PC-3 (cell line): ENCODE results near the gene RCE1. TPM values are rescaled to one million over a fixed set of nuclear protein-coding genes. Genes with fewer than 3 reads are reported as not detected.

Experiments used
- ATAC-seq: fragments of 200-7000 bp; cut with Tn5 transposase; 2 replicates; pipeline ENCODE4 v1.9.1; 2020; ENCODE audit warnings: mild to moderate bottlenecking, moderate library complexity
- BruUV-seq: library from RNA; stranded (reverse); fragments of 400-500 nt; replicated peaks from 2 replicates; lab custom pipeline; 2021; lab: Mats Ljungman, UMichigan
- CTCF ChIA-PET: fragments of 300-600 bp; sonication (Branson Sonifier 250); formaldehyde crosslinking; loops from one replicate; lab custom pipeline; 2022; ENCODE audit warnings: antibody characterized with exemption; lab: Charles Lee
- POLR2A ChIA-PET: fragments of 300-600 bp; sonication (Branson Sonifier 250); formaldehyde crosslinking; loops from one replicate; lab custom pipeline; 2022; ENCODE audit warnings: antibody characterized with exemption; ENCODE audit not compliant: unreplicated experiment; lab: Charles Lee
- DNase-seq: peaks from one replicate; pipeline ENCODE4 v3.0.0-alpha.2; 2015
- H2AFZ ChIP-seq: fragments of 300-600 bp; sonication (generic); 2 replicates; pipeline ENCODE4 v1.6.0; 2016; ENCODE audit warnings: antibody characterized with exemption, low read length
- H3F3A ChIP-seq: fragments of 300-600 bp; sonication (generic); one replicate; pipeline ENCODE4 v1.6.0; 2017; ENCODE audit warnings: antibody characterized with exemption, low read length, control low read depth, mild to moderate bottlenecking; ENCODE audit not compliant: unreplicated experiment
- H3K27ac ChIP-seq: fragments of 300-600 bp; sonication (generic); 2 replicates; pipeline ENCODE4 v1.5.1; 2016; ENCODE audit warnings: mild to moderate bottlenecking, low read length
- H3K27me3 ChIP-seq: fragments of 300-600 bp; sonication (generic); 2 replicates; pipeline ENCODE4 v1.6.1; 2016; ENCODE audit warnings: low read length, mixed read lengths
- H3K36me3 ChIP-seq: fragments of 300-600 bp; sonication (generic); 2 replicates; pipeline ENCODE4 v1.6.1; 2016; ENCODE audit warnings: low read depth, mixed run types, low read length, mixed read lengths
- H3K4me1 ChIP-seq: fragments of 300-600 bp; sonication (generic); 2 replicates; pipeline ENCODE4 v1.5.1; 2016; ENCODE audit warnings: low read length; ENCODE audit not compliant: insufficient read depth
- H3K4me2 ChIP-seq: fragments of 300-600 bp; sonication (generic); 2 replicates; pipeline ENCODE4 v1.6.0; 2016; ENCODE audit warnings: low read length
- H3K4me3 ChIP-seq: fragments of 300-600 bp; sonication (generic); 2 replicates; pipeline ENCODE4 v1.5.1; 2016; ENCODE audit warnings: mild to moderate bottlenecking, low read length, mixed read lengths
- H3K79me2 ChIP-seq: fragments of 300-600 bp; sonication (generic); 2 replicates; pipeline ENCODE4 v1.6.1; 2017; ENCODE audit warnings: low read length, mixed read lengths
- H3K9ac ChIP-seq: fragments of 300-600 bp; sonication (generic); 2 replicates; pipeline ENCODE4 v1.6.0; 2016; ENCODE audit warnings: mild to moderate bottlenecking, low read length
- H3K9me2 ChIP-seq: fragments of 300-600 bp; sonication (generic); replicated peaks from 2 replicates; pipeline ENCODE4 v1.6.1; 2016; ENCODE audit warnings: mixed run types, low read length, mixed read lengths
- H3K9me3 ChIP-seq: fragments of 300-600 bp; sonication (generic); 2 replicates; pipeline ENCODE4 v1.6.1; 2016; ENCODE audit warnings: low read length, mixed read lengths
- H4K20me1 ChIP-seq: fragments of 300-600 bp; sonication (generic); 2 replicates; pipeline ENCODE4 v1.6.1; 2016; ENCODE audit warnings: low read length, mixed read lengths
- EZH2 ChIP-seq: fragments of 300-600 bp; sonication (generic); IDR thresholded peaks from one replicate; pipeline ENCODE4 v1.6.1; 2017; ENCODE audit warnings: antibody characterized with exemption, mild to moderate bottlenecking, low read length; ENCODE audit not compliant: unreplicated experiment
- EZH2phosphoT487 ChIP-seq: fragments of 300-600 bp; sonication (generic); IDR thresholded peaks from 2 replicates; pipeline ENCODE4 v1.6.1; 2018; ENCODE audit warnings: mild to moderate bottlenecking, antibody characterized with exemption, low read length, borderline replicate concordance
- intact Hi-C: fragments of 100-400 bp; cut with micrococcal nuclease; formaldehyde crosslinking; loops from 2 replicates; pipeline ENCODE4 v1.9.0; 2023
- total RNA-seq: library from RNA; depleted of rRNA; stranded (reverse); fragments of >200 nt; gene quantifications from 2 replicates; pipeline ENCODE4 v1.2.3, GENCODE V29; 2014
- TF ChIP-seq, protein P1 (sequence below): fragments of 300-600 bp; sonication (generic); conservative IDR thresholded peaks from 2 replicates; pipeline ENCODE4 v1.5.1; 2017; ENCODE audit warnings: antibody characterized with exemption, low read depth, mild to moderate bottlenecking, low read length

The RCE1 gene
- total RNA-seq, 1 experiment from 2014 or later: 70.4 TPM

DNA sequence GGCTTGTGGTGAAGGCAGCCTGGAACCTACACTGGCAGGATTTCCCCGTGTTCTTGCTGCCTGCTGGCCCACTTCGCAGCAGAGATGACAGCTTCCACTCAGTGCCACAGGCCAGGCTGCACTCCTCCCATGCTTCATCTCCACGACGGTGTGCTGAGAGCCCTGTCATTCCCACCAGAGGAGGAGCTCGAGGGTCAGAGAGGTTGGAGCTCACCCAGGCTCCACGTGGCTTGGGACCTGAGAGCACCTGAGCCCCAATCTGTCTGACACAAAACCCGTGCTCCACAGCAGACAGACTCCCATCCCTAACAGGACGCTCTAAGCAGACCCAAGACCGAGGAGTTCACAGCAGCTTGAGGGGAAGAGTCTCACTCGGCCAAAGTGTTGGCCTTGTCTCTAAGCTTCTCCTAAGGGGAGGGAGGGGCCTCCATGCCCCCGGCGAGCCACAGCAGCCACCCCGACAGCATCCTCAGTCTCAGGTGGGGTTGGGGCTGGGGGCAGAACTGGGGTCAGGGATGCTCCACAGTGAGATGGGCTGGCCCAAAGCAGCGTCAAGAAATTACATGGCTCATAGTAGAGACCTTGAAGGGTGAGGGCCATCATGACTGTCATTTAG is 24.3 kb downstream of the RCE1 start:
- TF ChIP-seq, protein P1, sequence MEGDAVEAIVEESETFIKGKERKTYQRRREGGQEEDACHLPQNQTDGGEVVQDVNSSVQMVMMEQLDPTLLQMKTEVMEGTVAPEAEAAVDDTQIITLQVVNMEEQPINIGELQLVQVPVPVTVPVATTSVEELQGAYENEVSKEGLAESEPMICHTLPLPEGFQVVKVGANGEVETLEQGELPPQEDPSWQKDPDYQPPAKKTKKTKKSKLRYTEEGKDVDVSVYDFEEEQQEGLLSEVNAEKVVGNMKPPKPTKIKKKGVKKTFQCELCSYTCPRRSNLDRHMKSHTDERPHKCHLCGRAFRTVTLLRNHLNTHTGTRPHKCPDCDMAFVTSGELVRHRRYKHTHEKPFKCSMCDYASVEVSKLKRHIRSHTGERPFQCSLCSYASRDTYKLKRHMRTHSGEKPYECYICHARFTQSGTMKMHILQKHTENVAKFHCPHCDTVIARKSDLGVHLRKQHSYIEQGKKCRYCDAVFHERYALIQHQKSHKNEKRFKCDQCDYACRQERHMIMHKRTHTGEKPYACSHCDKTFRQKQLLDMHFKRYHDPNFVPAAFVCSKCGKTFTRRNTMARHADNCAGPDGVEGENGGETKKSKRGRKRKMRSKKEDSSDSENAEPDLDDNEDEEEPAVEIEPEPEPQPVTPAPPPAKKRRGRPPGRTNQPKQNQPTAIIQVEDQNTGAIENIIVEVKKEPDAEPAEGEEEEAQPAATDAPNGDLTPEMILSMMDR: no peak; the same call in 1 of the 2 replicates
- TF ChIP-seq EZH2 (no peak), EZH2phosphoT487 (no peak)
- no peaks in the 10 kb centered on the region for H4K20me1 ChIP-seq
- no peaks in the 10 kb centered on the region for H3K27me3 ChIP-seq
- H3K4me1 ChIP-seq: peaks cover 7% of the 10 kb centered on the region
- ChIA-PET POLR2A (no interaction called here), CTCF (no interaction called here)
- no peak overlapping the region for H3K4me3 ChIP-seq
- no peak overlapping the region for H3K4me2 ChIP-seq
- intact Hi-C loops: loop anchor here (1.0 kb wide), 1 partner anchor 11 kb away; no protein-coding TSS in a partner anchor
- H3K79me2 ChIP-seq: no peaks in the 10 kb centered on the region
- DNase-seq (no peak), ATAC-seq (no peak)
- no peaks in the 10 kb centered on the region for H3K9me3 ChIP-seq
- H2AFZ ChIP-seq: no peak overlapping the region
- H3K27ac ChIP-seq: no peak overlapping the region
- no peak overlapping the region for H3K9ac ChIP-seq
- no TSS peak for BruUV-seq
- no peaks in the 10 kb centered on the region for H3K9me2 ChIP-seq
- H3F3A ChIP-seq: no peaks in the 10 kb centered on the region
- no peaks in the 10 kb centered on the region for H3K36me3 ChIP-seq

DNA sequence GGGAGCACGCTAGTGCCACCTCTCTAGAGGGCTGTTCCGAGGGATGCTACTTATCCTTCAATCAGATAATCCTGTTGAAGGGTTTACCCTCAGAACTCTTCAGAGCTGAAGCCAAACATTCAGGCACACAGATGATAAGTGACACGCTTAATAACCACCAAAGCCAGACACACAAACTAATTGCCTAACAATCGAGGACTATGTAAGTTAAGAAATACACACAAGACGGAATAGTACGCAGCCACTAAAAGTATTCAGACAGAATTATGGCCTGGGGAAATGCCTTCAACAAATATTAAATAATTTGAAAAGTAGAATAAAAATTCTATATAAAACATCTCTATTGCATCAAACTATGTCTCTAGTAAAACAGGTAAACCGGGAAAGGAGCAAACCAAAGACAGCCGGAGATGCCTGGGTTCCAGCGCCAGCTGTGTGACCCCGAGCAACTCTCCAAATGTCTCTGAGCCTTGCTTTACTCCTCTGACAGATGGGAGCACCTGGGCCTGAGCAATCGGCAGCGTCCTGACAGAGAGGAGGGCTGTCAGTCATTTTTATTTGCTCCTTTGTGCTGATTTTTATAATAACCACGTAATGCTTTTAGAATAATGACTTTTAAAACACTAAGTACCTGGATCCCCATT is 25.0 kb downstream of the RCE1 start:
- CTCF ChIA-PET: no interaction called here
- Histone ChIP-seq H3F3A (no peaks in the 10 kb centered on the region), H3K79me2 (no peaks in the 10 kb centered on the region), H3K9me3 (no peaks in the 10 kb centered on the region), H2AFZ (no peak overlapping the region), H3K27me3 (no peaks in the 10 kb centered on the region), H3K9me2 (no peaks in the 10 kb centered on the region), H3K4me3 (no peak overlapping the region), H3K9ac (no peak overlapping the region), H3K4me1 (peaks cover 7% of the 10 kb centered on the region), H3K27ac (no peak overlapping the region), H4K20me1 (no peaks in the 10 kb centered on the region), H3K36me3 (no peaks in the 10 kb centered on the region), H3K4me2 (no peak overlapping the region)
- no peak for ATAC-seq
- POLR2A ChIA-PET: no interaction called here
- no TSS peak for BruUV-seq
- intact Hi-C loops: loop anchor here (1.0 kb wide), 1 partner anchor 12 kb away; no protein-coding TSS in a partner anchor
- no peak for DNase-seq
- no peak for TF ChIP-seq EZH2
- TF ChIP-seq EZH2phosphoT487: no peak
- TF ChIP-seq, protein P1: no peak
